Prostate gland (tissue), 2 donors: ENCODE data around the gene TRDMT1.

ENCODE experiments used
- CTCF ChIP-seq, 4 experiments: fragments of 200-600 bp in 2 of 4; fragments of 450-650 bp in 2 of 4; sonication (generic) in 2 of 4; IDR thresholded peaks; 1 replicate in 3 of 4; 2 replicates in 1 of 4; pipeline ENCODE4 v1.5.1; 2016 to 2019; ENCODE audit warnings: antibody characterized with exemption in 4 of 4, mild to moderate bottlenecking in 2 of 4, moderate library complexity in 2 of 4
- POLR2A ChIP-seq: fragments of 450-650 bp; IDR thresholded peaks from one replicate; pipeline ENCODE4 v1.6.1; 2016; ENCODE audit warnings: antibody characterized with exemption, mild to moderate bottlenecking

GRCh38 chr10:17113346-17113745 is 88.1 kb downstream of the TRDMT1 start:
- TF ChIP-seq CTCF (IDR thresholded peaks at IDR 0.05) (no peak), POLR2A (no peak)
